Smooth muscle cell (in vitro differentiated cells): ENCODE data around the gene CELSR2. TPM values are rescaled to one million over a fixed set of nuclear protein-coding genes. Genes with fewer than 3 reads are reported as not detected.

Experiments used
- DNase-seq: peaks from one replicate; lab custom pipeline; 2025; ENCODE audit not compliant: unreplicated experiment; lab: John Stamatoyannopoulos, UW
- H2AFZ ChIP-seq: fragments of 200-600 bp; sonication (generic); 2 replicates; pipeline ENCODE4 v1.6.0; 2016; ENCODE audit warnings: antibody characterized with exemption, low read depth, mild to moderate bottlenecking
- H3F3A ChIP-seq: fragments of 200-600 bp; sonication (generic); 2 replicates; pipeline ENCODE4 v1.6.0; 2017; ENCODE audit warnings: antibody characterized with exemption, low read depth
- H3K27ac ChIP-seq: fragments of 200-600 bp; sonication (generic); 2 replicates; pipeline ENCODE4 v1.5.1; 2016; ENCODE audit warnings: low read depth, mild to moderate bottlenecking
- H3K27me3 ChIP-seq: fragments of 200-600 bp; sonication (generic); 2 replicates; pipeline ENCODE4 v1.6.1; 2016; ENCODE audit warnings: low read depth, mild to moderate bottlenecking
- H3K36me3 ChIP-seq: fragments of 200-600 bp; sonication (generic); 2 replicates; pipeline ENCODE4 v1.5.1; 2016; ENCODE audit warnings: low read depth
- H3K4me1 ChIP-seq: fragments of 200-600 bp; sonication (generic); 2 replicates; pipeline ENCODE4 v1.5.1; 2016; ENCODE audit warnings: low read depth
- H3K4me2 ChIP-seq: fragments of 200-600 bp; sonication (generic); 2 replicates; pipeline ENCODE4 v1.6.0; 2016; ENCODE audit warnings: mild to moderate bottlenecking
- H3K4me3 ChIP-seq: fragments of 200-600 bp; sonication (generic); 2 replicates; pipeline ENCODE4 v1.5.1; 2016; ENCODE audit warnings: mild to moderate bottlenecking
- H3K79me2 ChIP-seq: fragments of 200-600 bp; sonication (generic); 2 replicates; pipeline ENCODE4 v1.6.0; 2016; ENCODE audit warnings: low read depth, mild to moderate bottlenecking
- H3K9ac ChIP-seq: fragments of 200-600 bp; sonication (generic); 2 replicates; pipeline ENCODE4 v1.6.0; 2016; ENCODE audit warnings: low read depth
- H3K9me3 ChIP-seq: fragments of 200-600 bp; sonication (generic); replicated peaks from 2 replicates; pipeline ENCODE4 v1.5.1; 2016; ENCODE audit warnings: low read depth
- H4K20me1 ChIP-seq: fragments of 200-600 bp; sonication (generic); 2 replicates; pipeline ENCODE4 v1.6.0; 2016; ENCODE audit warnings: low read depth
- WGBS: methylation state at CpG from one replicate; pipeline ENCODE4 v1.1.7; 2016; ENCODE audit warnings: low lambda C conversion rate; 5-methylcytosine and 5-hydroxymethylcytosine counted together
- polyA plus RNA-seq: library from polyadenylated mRNA; unstranded; fragments of >200 nt; fragmentation: Nextera tagmentation; extraction: Ambion mirVana; gene quantifications from 2 replicates; pipeline ENCODE4 v1.2.1, GENCODE V29; 2016
- total RNA-seq: library from RNA; depleted of rRNA; stranded (reverse); fragments of >200 nt; gene quantifications from 2 replicates; pipeline ENCODE4 v1.2.3, GENCODE V29; 2014
- TF ChIP-seq, protein P1 (sequence below): fragments of 200-600 bp; sonication (generic); IDR thresholded peaks from 2 replicates; pipeline ENCODE4 v1.5.1; 2017; ENCODE audit warnings: borderline replicate concordance, mild to moderate bottlenecking, antibody characterized with exemption; ENCODE audit not compliant: insufficient read depth, poor library complexity, severe bottlenecking

The CELSR2 gene
- total RNA-seq, result 2.9 and 3.6 TPM in 2 replicates
- polyA plus RNA-seq, result 1.8 and 5.1 TPM in 2 replicates

GRCh38 chr1:109248797-109249629 lies at the start of gene CELSR2:
TSS of gene CELSR2 (plus strand) at chr1:109249539. CDS start at chr1:109250080, 541 bp downstream.
- Histone ChIP-seq H3K27me3 (peaks cover 5% of the 10 kb centered on the region), H3K9ac (no peak within 1 kb of the TSS), H3K36me3 (no peaks in the 10 kb centered on the region), H3K4me1 (peaks cover 8% of the 10 kb centered on the region), H3K4me2 (peak within 1 kb of the TSS; percentile 91), H3K9me3 (no peaks in the 10 kb centered on the region), H3K4me3 (peak within 1 kb of the TSS; percentile 56), H3K79me2 (no peaks in the 10 kb centered on the region), H2AFZ (peak within 1 kb of the TSS; percentile 32), H4K20me1 (no peaks in the 10 kb centered on the region), H3F3A (no peaks in the 10 kb centered on the region), H3K27ac (no peak within 1 kb of the TSS)
- no peak for DNase-seq
- TF ChIP-seq, protein P1, sequence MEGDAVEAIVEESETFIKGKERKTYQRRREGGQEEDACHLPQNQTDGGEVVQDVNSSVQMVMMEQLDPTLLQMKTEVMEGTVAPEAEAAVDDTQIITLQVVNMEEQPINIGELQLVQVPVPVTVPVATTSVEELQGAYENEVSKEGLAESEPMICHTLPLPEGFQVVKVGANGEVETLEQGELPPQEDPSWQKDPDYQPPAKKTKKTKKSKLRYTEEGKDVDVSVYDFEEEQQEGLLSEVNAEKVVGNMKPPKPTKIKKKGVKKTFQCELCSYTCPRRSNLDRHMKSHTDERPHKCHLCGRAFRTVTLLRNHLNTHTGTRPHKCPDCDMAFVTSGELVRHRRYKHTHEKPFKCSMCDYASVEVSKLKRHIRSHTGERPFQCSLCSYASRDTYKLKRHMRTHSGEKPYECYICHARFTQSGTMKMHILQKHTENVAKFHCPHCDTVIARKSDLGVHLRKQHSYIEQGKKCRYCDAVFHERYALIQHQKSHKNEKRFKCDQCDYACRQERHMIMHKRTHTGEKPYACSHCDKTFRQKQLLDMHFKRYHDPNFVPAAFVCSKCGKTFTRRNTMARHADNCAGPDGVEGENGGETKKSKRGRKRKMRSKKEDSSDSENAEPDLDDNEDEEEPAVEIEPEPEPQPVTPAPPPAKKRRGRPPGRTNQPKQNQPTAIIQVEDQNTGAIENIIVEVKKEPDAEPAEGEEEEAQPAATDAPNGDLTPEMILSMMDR, result no peak
- WGBS, result 12% methylated on average over 34 of the region's 49 CpGs

- no peaks in the 10 kb centered on the region for H3K27me3 ChIP-seq
- no peaks in the 10 kb centered on the region for H3K36me3 ChIP-seq
- H3K9ac ChIP-seq, result no peak overlapping the region
- TF ChIP-seq, protein P1, result no peak
- no peak overlapping the region for H3K4me3 ChIP-seq
- no peak overlapping the region for H2AFZ ChIP-seq
- no peaks in the 10 kb centered on the region for H3K9me3 ChIP-seq
- WGBS, result 84% methylated on average over 10 of the region's 10 CpGs
- no peak for DNase-seq
- no peaks in the 10 kb centered on the region for H3K79me2 ChIP-seq
- H3F3A ChIP-seq, result peaks cover 13% of the 10 kb centered on the region
- no peak overlapping the region for H3K27ac ChIP-seq
- H4K20me1 ChIP-seq, result no peaks in the 10 kb centered on the region
- H3K4me2 ChIP-seq, result no peak overlapping the region
- H3K4me1 ChIP-seq, result peaks cover 13% of the 10 kb centered on the region
Measured at GRCh38 chr1:109199710-109200109, 49.6 kb upstream of the CELSR2 start.

DNA sequence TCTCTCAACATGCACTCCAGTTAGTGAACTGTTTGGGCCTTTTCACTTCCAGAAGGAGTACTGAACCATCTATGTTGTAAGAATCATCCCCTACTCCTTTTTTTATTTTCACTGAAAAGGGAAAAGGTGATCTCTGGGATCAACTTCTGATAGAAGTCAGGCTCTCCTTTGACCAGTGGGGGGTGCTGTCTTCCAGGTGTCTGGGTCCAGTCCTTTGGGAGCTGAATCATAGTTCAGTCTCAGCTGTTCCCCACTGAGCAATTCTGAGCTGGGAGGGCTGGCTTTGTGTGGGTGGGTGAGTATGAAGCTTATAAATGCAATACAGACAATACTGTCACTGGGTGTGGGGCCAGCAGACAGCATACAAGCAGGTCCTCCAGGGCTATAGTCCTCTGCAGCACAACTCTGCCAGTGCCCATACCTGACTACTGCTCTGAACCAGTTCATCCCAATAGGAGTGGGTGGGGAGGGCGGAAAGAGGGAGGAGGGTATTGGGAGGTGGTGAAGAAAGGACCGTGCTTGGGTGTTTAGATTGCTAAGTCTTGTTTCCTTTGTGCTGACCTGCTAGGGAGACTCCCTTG lies 48.1 kb upstream of the CELSR2 start:
- H3K36me3 ChIP-seq, result no peaks in the 10 kb centered on the region
- H3K4me2 ChIP-seq, result no peak overlapping the region
- H3F3A ChIP-seq, result peaks cover 13% of the 10 kb centered on the region
- H3K9me3 ChIP-seq, result no peaks in the 10 kb centered on the region
- TF ChIP-seq, protein P1, result peak; percentile 76
- DNase-seq, result no peak
- H3K4me1 ChIP-seq, result peaks cover 13% of the 10 kb centered on the region
- no peak overlapping the region for H2AFZ ChIP-seq
- no peak overlapping the region for H3K4me3 ChIP-seq
- no peaks in the 10 kb centered on the region for H4K20me1 ChIP-seq
- no peak overlapping the region for H3K9ac ChIP-seq
- WGBS, result 42% methylated on average over 2 of the region's 2 CpGs
- no peaks in the 10 kb centered on the region for H3K79me2 ChIP-seq
- H3K27ac ChIP-seq, result peak overlapping the region; percentile 69
- H3K27me3 ChIP-seq, result no peaks in the 10 kb centered on the region

DNA sequence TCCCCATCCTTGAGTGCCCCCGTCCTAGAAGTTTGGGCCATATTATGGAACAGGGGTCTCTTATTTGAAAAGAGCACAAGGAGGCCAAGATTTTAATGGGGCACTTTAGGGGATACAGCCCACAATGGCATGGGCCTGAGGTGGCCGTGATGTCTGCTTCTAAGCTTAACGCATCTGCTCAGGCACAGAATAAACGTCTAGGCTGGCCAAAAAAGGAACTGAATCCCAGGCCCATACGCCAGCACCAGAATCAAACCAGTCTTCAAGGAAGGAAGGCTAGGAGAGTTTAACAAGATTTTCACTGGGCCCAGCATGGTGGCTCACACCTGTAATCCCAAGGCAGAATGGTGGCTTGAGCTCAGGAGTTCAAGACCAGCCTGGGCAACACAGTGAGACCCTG lies 44.9 kb upstream of the CELSR2 start:
- Histone ChIP-seq H4K20me1 (no peaks in the 10 kb centered on the region), H3K36me3 (no peaks in the 10 kb centered on the region), H3K27ac (no peak overlapping the region), H3F3A (no peaks in the 10 kb centered on the region), H3K9ac (no peak overlapping the region), H3K4me1 (peaks cover 3% of the 10 kb centered on the region), H3K9me3 (no peaks in the 10 kb centered on the region), H2AFZ (no peak overlapping the region), H3K27me3 (no peaks in the 10 kb centered on the region), H3K79me2 (no peaks in the 10 kb centered on the region), H3K4me3 (no peak overlapping the region), H3K4me2 (no peak overlapping the region)
- TF ChIP-seq, protein P1, result no peak
- 87% methylated on average over 5 of the region's 5 CpGs for WGBS
- no peak for DNase-seq
